HK-2 (cell line): Measurements from ENCODE around the gene TBRG4.

Experiments
- DNase-seq: peaks from one replicate; pipeline ENCODE4 v3.0.0-alpha.2; 2018; ENCODE audit not compliant: unreplicated experiment

Gene TBRG4

GRCh38 chr7:45055016-45055415, 56.5 kb downstream of the TBRG4 start:
- DNase-seq = no peak

- no peak for DNase-seq
These were observed 57.1 kb downstream of the TBRG4 start for GRCh38 chr7:45054442-45054841.

DNA sequence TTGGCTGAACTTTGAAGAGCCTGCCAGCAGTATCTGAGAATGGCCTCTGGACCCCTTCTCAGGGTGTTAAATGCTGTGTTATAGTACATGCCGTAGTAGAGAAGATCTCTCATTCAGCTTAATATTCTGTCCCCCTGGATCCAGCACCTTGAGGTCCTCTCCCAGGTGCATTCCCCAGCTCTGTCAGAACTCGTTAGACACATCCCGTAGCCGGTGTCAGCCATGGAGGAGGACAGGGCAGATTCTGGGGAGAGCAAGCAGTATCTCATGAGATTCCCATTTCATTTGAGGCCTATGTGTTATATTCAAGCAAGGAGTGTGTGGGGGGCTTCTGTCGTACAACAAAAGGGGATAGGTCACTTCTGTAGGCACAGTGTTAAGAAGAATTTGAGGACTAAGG, 57.6 kb downstream of the TBRG4 start:
- no peak for DNase-seq

GRCh38 chr7:45053401-45053800, 58.1 kb downstream of the TBRG4 start:
- no peak for DNase-seq

DNA sequence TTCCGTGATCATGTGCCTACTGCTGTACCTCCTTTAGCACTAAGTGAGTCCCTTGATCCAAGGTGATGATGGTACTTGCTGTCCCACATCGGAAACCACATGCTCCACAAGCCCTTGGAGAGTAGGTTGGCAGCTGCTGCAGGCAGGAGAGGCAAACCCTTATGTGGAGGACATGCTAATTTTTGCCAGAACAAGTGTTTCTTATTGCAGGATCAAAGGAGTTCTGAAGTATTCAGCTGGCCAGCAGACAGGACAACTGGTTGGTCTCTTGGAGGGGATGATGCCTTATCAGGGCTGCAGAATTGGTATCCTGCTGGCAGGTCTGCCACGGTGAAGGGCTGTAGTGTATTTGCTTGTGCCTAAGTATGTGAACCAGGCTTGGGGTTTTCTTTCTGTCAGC, 59.5 kb downstream of the TBRG4 start:
- DNase-seq = no peak

DNA sequence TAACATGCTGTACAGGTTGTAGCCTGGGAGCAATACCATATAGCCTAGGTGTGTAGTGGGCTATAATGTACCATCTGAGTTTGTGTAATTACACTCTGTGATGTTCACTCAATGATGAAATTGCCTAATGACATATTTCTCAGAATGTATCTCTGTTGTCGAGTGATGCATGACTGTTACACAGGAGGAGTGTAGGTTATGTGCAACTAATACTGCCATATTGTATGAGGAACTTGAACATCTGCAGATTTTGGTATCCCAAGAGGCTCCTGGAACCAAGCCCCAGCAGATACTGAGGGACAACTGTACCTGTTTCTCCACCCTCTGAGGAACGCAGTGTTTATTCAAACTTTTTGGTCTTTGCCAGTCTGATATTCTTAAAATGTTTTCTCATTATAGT, 61.3 kb downstream of the TBRG4 start:
- no peak for DNase-seq
